ENCODE results near the gene KIAA0319L.
"Not testable (repeated sequence)": the region's sequence is repeated elsewhere in the genome, so short reads cannot be mapped to it uniquely, and the experiment has no call there.

KIAA0319L gene

GRCh38 chr1:35580949-35581388, 23.8 kb upstream of the KIAA0319L start:
- H3K27me3 ChIP-seq (ENCODE audit: control insufficient read depth, insufficient read depth, low read length): peaks cover 37% of the 10 kb centered on the region
- no peak overlapping the region for H3K27ac ChIP-seq (ENCODE audit: low read depth, low read length)

GRCh38 chr1:35577071-35577998, 20.1 kb upstream of the KIAA0319L start:
- Histone ChIP-seq H3K4me3 (ENCODE audit: low read depth, low read length) (peak overlapping the region; percentile 65), H3K4me1 (ENCODE audit: control insufficient read depth, insufficient read depth, low read length) (peaks cover 21% of the 10 kb centered on the region), H3K9ac (ENCODE audit: low read depth, low read length) (no peak overlapping the region), H3K27ac (ENCODE audit: low read depth, low read length) (no peak overlapping the region), H3K9me3 (ENCODE audit: control insufficient read depth, insufficient read depth, low read length) (no peaks in the 10 kb centered on the region), H3K36me3 (ENCODE audit: control insufficient read depth, insufficient read depth, low read length) (no peaks in the 10 kb centered on the region), H3K27me3 (ENCODE audit: control insufficient read depth, insufficient read depth, low read length) (peaks cover 74% of the 10 kb centered on the region)

More at GRCh38 chr1:35580949-35581388, 23.8 kb upstream of the KIAA0319L start:
- Histone ChIP-seq H3K4me1 (ENCODE audit: control insufficient read depth, insufficient read depth, low read length) (peaks cover 6% of the 10 kb centered on the region), H3K36me3 (ENCODE audit: control insufficient read depth, insufficient read depth, low read length) (no peaks in the 10 kb centered on the region), H3K9ac (ENCODE audit: low read depth, low read length) (no peak overlapping the region), H3K9me3 (ENCODE audit: control insufficient read depth, insufficient read depth, low read length) (no peaks in the 10 kb centered on the region), H3K4me3 (ENCODE audit: low read depth, low read length) (no peak overlapping the region)

- peak overlapping the region; percentile 65; the same call in 1 of the 2 replicates for H3K4me3 ChIP-seq (ENCODE audit: low read depth, low read length)
- H3K4me1 ChIP-seq (ENCODE audit: control insufficient read depth, insufficient read depth, low read length): peaks cover 21% of the 10 kb centered on the region
- H3K9me3 ChIP-seq (ENCODE audit: control insufficient read depth, insufficient read depth, low read length); H3K36me3 ChIP-seq (ENCODE audit: control insufficient read depth, insufficient read depth, low read length); H3K9ac ChIP-seq (ENCODE audit: low read depth, low read length); H3K27ac ChIP-seq (ENCODE audit: low read depth, low read length): not testable (repeated sequence)
- H3K27me3 ChIP-seq (ENCODE audit: control insufficient read depth, insufficient read depth, low read length): peaks cover 80% of the 10 kb centered on the region
These were observed 19.5 kb upstream of the KIAA0319L start for GRCh38 chr1:35576766-35577070.

- H3K4me3 ChIP-seq (ENCODE audit: low read depth, low read length): peak overlapping the region; percentile 22; the same call in 1 of the 2 replicates
- H3K9ac ChIP-seq (ENCODE audit: low read depth, low read length): no peak overlapping the region
- H3K4me1 ChIP-seq (ENCODE audit: control insufficient read depth, insufficient read depth, low read length): peaks cover 21% of the 10 kb centered on the region
- no peaks in the 10 kb centered on the region for H3K9me3 ChIP-seq (ENCODE audit: control insufficient read depth, insufficient read depth, low read length)
- peaks cover 85% of the 10 kb centered on the region for H3K27me3 ChIP-seq (ENCODE audit: control insufficient read depth, insufficient read depth, low read length)
- H3K36me3 ChIP-seq (ENCODE audit: control insufficient read depth, insufficient read depth, low read length): no peaks in the 10 kb centered on the region
- H3K27ac ChIP-seq (ENCODE audit: low read depth, low read length): no peak overlapping the region
These were observed 19.0 kb upstream of the KIAA0319L start for GRCh38 chr1:35576061-35576765.

- H3K9ac ChIP-seq (ENCODE audit: low read depth, low read length): no peak overlapping the region
- peaks cover 92% of the 10 kb centered on the region for H3K27me3 ChIP-seq (ENCODE audit: control insufficient read depth, insufficient read depth, low read length)
- H3K4me3 ChIP-seq (ENCODE audit: low read depth, low read length): no peak overlapping the region
- H3K4me1 ChIP-seq (ENCODE audit: control insufficient read depth, insufficient read depth, low read length): peaks cover 21% of the 10 kb centered on the region
- H3K27ac ChIP-seq (ENCODE audit: low read depth, low read length): no peak overlapping the region
- H3K36me3 ChIP-seq (ENCODE audit: control insufficient read depth, insufficient read depth, low read length): no peaks in the 10 kb centered on the region
- no peaks in the 10 kb centered on the region for H3K9me3 ChIP-seq (ENCODE audit: control insufficient read depth, insufficient read depth, low read length)
These were observed 18.3 kb upstream of the KIAA0319L start for GRCh38 chr1:35575416-35575958.

GRCh38 chr1:35574655-35575415, 17.6 kb upstream of the KIAA0319L start:
- Histone ChIP-seq H3K36me3 (ENCODE audit: control insufficient read depth, insufficient read depth, low read length) (no peaks in the 10 kb centered on the region), H3K27ac (ENCODE audit: low read depth, low read length) (no peak overlapping the region), H3K4me3 (ENCODE audit: low read depth, low read length) (no peak overlapping the region), H3K9ac (ENCODE audit: low read depth, low read length) (no peak overlapping the region), H3K27me3 (ENCODE audit: control insufficient read depth, insufficient read depth, low read length) (peaks cover 99% of the 10 kb centered on the region), H3K9me3 (ENCODE audit: control insufficient read depth, insufficient read depth, low read length) (no peaks in the 10 kb centered on the region), H3K4me1 (ENCODE audit: control insufficient read depth, insufficient read depth, low read length) (peaks cover 21% of the 10 kb centered on the region)

GRCh38 chr1:35574125-35574654, 17.0 kb upstream of the KIAA0319L start:
- H3K4me1 ChIP-seq (ENCODE audit: control insufficient read depth, insufficient read depth, low read length): peaks cover 21% of the 10 kb centered on the region
- H3K27ac ChIP-seq (ENCODE audit: low read depth, low read length): no peak overlapping the region
- no peaks in the 10 kb centered on the region for H3K36me3 ChIP-seq (ENCODE audit: control insufficient read depth, insufficient read depth, low read length)
- H3K9me3 ChIP-seq (ENCODE audit: control insufficient read depth, insufficient read depth, low read length): no peaks in the 10 kb centered on the region
- H3K27me3 ChIP-seq (ENCODE audit: control insufficient read depth, insufficient read depth, low read length): peaks cover 99% of the 10 kb centered on the region
- peak overlapping the region; percentile 69; the same call in 1 of the 2 replicates for H3K4me3 ChIP-seq (ENCODE audit: low read depth, low read length)
- no peak overlapping the region for H3K9ac ChIP-seq (ENCODE audit: low read depth, low read length)

- H3K4me3 ChIP-seq (ENCODE audit: low read depth, low read length): peak within 1 kb of the TSS; percentile 69
- H3K36me3 ChIP-seq (ENCODE audit: control insufficient read depth, insufficient read depth, low read length): no peaks in the 10 kb centered on the region
- H3K27me3 ChIP-seq (ENCODE audit: control insufficient read depth, insufficient read depth, low read length): peaks cover 94% of the 10 kb centered on the region
- no peak within 1 kb of the TSS for H3K9ac ChIP-seq (ENCODE audit: low read depth, low read length)
- H3K27ac ChIP-seq (ENCODE audit: low read depth, low read length): no peak within 1 kb of the TSS
- H3K9me3 ChIP-seq (ENCODE audit: control insufficient read depth, insufficient read depth, low read length): no peaks in the 10 kb centered on the region
- peaks cover 21% of the 10 kb centered on the region for H3K4me1 ChIP-seq (ENCODE audit: control insufficient read depth, insufficient read depth, low read length)
These were observed 16.3 kb upstream of the KIAA0319L start, which contains the start of gene TFAP2E for GRCh38 chr1:35573198-35574124. Gene TFAP2E (plus strand): TSS chr1:35573314. CDS start chr1:35573578, 264 bp downstream.

- peaks cover 85% of the 10 kb centered on the region for H3K27me3 ChIP-seq (ENCODE audit: control insufficient read depth, insufficient read depth, low read length)
- H3K9ac ChIP-seq (ENCODE audit: low read depth, low read length): no peak overlapping the region
- H3K9me3 ChIP-seq (ENCODE audit: control insufficient read depth, insufficient read depth, low read length): no peaks in the 10 kb centered on the region
- H3K36me3 ChIP-seq (ENCODE audit: control insufficient read depth, insufficient read depth, low read length): no peaks in the 10 kb centered on the region
- peaks cover 21% of the 10 kb centered on the region for H3K4me1 ChIP-seq (ENCODE audit: control insufficient read depth, insufficient read depth, low read length)
- no peak overlapping the region for H3K4me3 ChIP-seq (ENCODE audit: low read depth, low read length)
- no peak overlapping the region for H3K27ac ChIP-seq (ENCODE audit: low read depth, low read length)
These were observed 15.1 kb upstream of the KIAA0319L start for GRCh38 chr1:35572296-35572695.

All from HUES48 (cell line).